Keratinocyte (primary cell): ENCODE results near the gene FBXO33. TPM values are rescaled to one million over a fixed set of nuclear protein-coding genes. Genes with fewer than 3 reads are reported as not detected.

Experiments used
- DNase-seq: peaks from one replicate; pipeline ENCODE4 v3.0.0-alpha.2; 2011; ENCODE audit warnings: low read depth, missing footprints, low spot score
- FAIRE-seq: peaks from 2 replicates; lab custom pipeline; 2011; peaks lifted over from hg19 to GRCh38; lab: Jason Lieb, UNC
- H2AFZ ChIP-seq: 2 replicates; pipeline ENCODE4 v1.6.0; 2012; ENCODE audit warnings: low read length, control low read depth, inconsistent platforms; ENCODE audit not compliant: control insufficient read depth
- H3K27ac ChIP-seq: 2 replicates; pipeline ENCODE4 v1.5.1; 2011; ENCODE audit warnings: low read length; ENCODE audit not compliant: control insufficient read depth, insufficient read depth
- H3K27me3 ChIP-seq: 3 replicates; pipeline ENCODE4 v1.6.0; 2011; ENCODE audit warnings: low read length; ENCODE audit not compliant: control insufficient read depth, insufficient read depth; ENCODE audit errors: extremely low read depth
- H3K36me3 ChIP-seq, 2 experiments: 2 replicates in 1 of 2; 3 replicates in 1 of 2; pipeline ENCODE4 v1.5.1; 2011; ENCODE audit warnings: low read length in 2 of 2, mild to moderate bottlenecking in 1 of 2; ENCODE audit not compliant: control insufficient read depth in 2 of 2, insufficient read depth in 2 of 2; ENCODE audit errors: extremely low read depth in 1 of 2
- H3K4me1 ChIP-seq: 3 replicates; pipeline ENCODE4 v1.5.1; 2011; ENCODE audit warnings: low read length; ENCODE audit not compliant: control insufficient read depth, insufficient read depth; ENCODE audit errors: extremely low read depth
- H3K4me2 ChIP-seq: 3 replicates; pipeline ENCODE4 v1.6.0; 2011; ENCODE audit warnings: low read depth, low read length; ENCODE audit not compliant: control insufficient read depth, insufficient read depth; ENCODE audit errors: extremely low read depth
- H3K4me3 ChIP-seq, 3 experiments: fragments of 200-600 bp in 1 of 3; sonication (generic) in 1 of 3; 2 replicates in 2 of 3; 3 replicates in 1 of 3; pipeline ENCODE4 v1.5.1; 2011 to 2016; ENCODE audit warnings: low read length in 3 of 3, mild to moderate bottlenecking in 3 of 3, control low read depth in 2 of 3, inconsistent platforms in 1 of 3, low read depth in 1 of 3, mixed read lengths in 1 of 3, mixed run types in 1 of 3, moderate library complexity in 1 of 3; ENCODE audit not compliant: control insufficient read depth in 2 of 3, insufficient read depth in 2 of 3; ENCODE audit errors: extremely low read depth in 1 of 3
- H3K79me2 ChIP-seq: 2 replicates; pipeline ENCODE4 v1.6.0; 2012; ENCODE audit warnings: low read length; ENCODE audit not compliant: control insufficient read depth, insufficient read depth
- H3K9ac ChIP-seq: 3 replicates; pipeline ENCODE4 v1.6.0; 2011; ENCODE audit warnings: low read length; ENCODE audit not compliant: control insufficient read depth, insufficient read depth; ENCODE audit errors: extremely low read depth
- H3K9me1 ChIP-seq: 3 replicates; pipeline ENCODE4 v1.6.0; 2011; ENCODE audit warnings: low read length; ENCODE audit not compliant: control insufficient read depth, insufficient read depth; ENCODE audit errors: extremely low read depth
- H3K9me3 ChIP-seq: 2 replicates; pipeline ENCODE4 v1.5.1; 2012; ENCODE audit warnings: low read depth, low read length; ENCODE audit not compliant: control insufficient read depth
- H4K20me1 ChIP-seq: 3 replicates; pipeline ENCODE4 v1.6.0; 2011; ENCODE audit warnings: low read length; ENCODE audit not compliant: control insufficient read depth, insufficient read depth; ENCODE audit errors: extremely low read depth
- CTCF ChIP-seq, 3 experiments: IDR thresholded peaks in 1 of 3; conservative IDR thresholded peaks in 1 of 3; optimal IDR thresholded peaks in 1 of 3; 2 replicates in 2 of 3; 3 replicates in 1 of 3; pipeline versions ENCODE3 to v1.5.1; 2011; ENCODE audit warnings: low read length in 3 of 3, mild to moderate bottlenecking in 3 of 3, moderate library complexity in 2 of 3, control low read depth in 1 of 3, inconsistent platforms in 1 of 3; ENCODE audit not compliant: insufficient read depth in 2 of 3; ENCODE audit errors: extremely low read depth in 1 of 3
- EZH2 ChIP-seq: IDR thresholded peaks from one replicate; pipeline ENCODE4 v1.6.1; 2012; ENCODE audit warnings: inconsistent platforms, mild to moderate bottlenecking, low read length, moderate library complexity
- dilution Hi-C: fragments of 300-500 bp; cut with MboI; formaldehyde crosslinking; loops from one replicate; pipeline ENCODE4 v1.7.0; 2020; ENCODE audit warnings: low sequenced_read_pairs; ENCODE audit not compliant: extremely low pct_ligation_motif_present
- polyA plus RNA-seq, 5 experiments: library from polyadenylated mRNA; depleted of rRNA in 3 of 5; stranded (reverse) in 3 of 5; stranded (forward) in 1 of 5; unstranded in 1 of 5; fragments of >200 nt; gene quantifications; 1 replicate in 1 of 5; 2 replicates in 3 of 5; 3 replicates in 1 of 5; pipeline versions ENCODE4 v1.2.1 to v1.2.3, GENCODE V29; 2011 to 2012; ENCODE audit warnings: missing spikeins in 2 of 5, low read depth in 1 of 5, low replicate concordance in 1 of 5

The FBXO33 gene
- polyA plus RNA-seq, 1 donor (not counting 4 experiments of a cell fraction or from before 2014, with no cell fraction given), result 12.0 TPM

DNA sequence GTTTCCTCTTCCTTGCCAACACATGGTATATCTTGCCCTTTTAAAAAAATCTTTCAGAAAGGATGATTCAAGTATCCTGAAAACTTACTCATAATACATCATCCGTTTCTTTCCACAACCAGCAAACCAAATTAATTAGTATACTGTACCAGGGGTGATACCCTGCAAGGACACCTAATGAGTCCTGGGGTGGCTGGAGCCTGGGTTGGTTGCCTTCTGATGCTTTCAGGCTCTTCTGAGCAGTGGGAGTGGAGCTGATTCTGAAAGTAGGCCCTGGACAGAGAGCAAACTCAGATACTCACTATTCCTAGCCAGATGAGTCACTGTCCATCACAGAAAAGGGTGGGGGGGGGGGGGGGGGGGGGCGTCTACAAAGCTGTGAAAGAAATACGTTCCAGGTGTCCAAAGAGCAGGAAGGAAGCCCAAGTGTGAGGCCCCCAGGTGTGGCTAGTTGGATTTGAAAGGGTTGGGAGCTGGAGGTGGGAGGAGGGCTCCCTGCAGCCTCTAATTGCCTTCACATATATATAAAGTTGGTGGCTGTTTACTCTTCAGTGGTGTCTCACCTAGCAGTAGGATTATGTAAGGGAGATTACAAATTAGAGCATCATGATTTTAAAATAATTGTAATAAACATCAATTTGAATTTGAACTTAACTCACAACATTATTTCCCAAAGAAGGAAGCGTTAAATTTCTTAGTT, 36.5 kb downstream of the FBXO33 start:
- H3K4me3 ChIP-seq, result no peak overlapping the region
- dilution Hi-C loops, result no loop called here
- no peak overlapping the region for H3K27ac ChIP-seq
- H3K27me3 ChIP-seq, result no peaks in the 10 kb centered on the region
- DNase-seq (no peak), FAIRE-seq (no peak)
- no peak overlapping the region for H2AFZ ChIP-seq
- no peak overlapping the region for H3K9ac ChIP-seq
- H3K79me2 ChIP-seq, result no peaks in the 10 kb centered on the region
- H3K9me3 ChIP-seq, result no peaks in the 10 kb centered on the region
- H3K36me3 ChIP-seq, result peaks cover 2 to 3% of the 10 kb centered on the region in 2 experiments
- H3K4me2 ChIP-seq, result no peak overlapping the region
- H4K20me1 ChIP-seq, result no peaks in the 10 kb centered on the region
- no peaks in the 10 kb centered on the region for H3K4me1 ChIP-seq
- H3K9me1 ChIP-seq, result no peaks in the 10 kb centered on the region
- TF ChIP-seq CTCF (optimal IDR thresholded peaks at IDR 0.05 in 1 of 3, IDR thresholded peaks at IDR 0.05 in 1 of 3, conservative IDR thresholded peaks at IDR 0.05 in 1 of 3; ENCODE audit: extremely low read depth in 1 of 3, insufficient read depth in 2 of 3, low read length in 3 of 3) (no peak), EZH2 (no peak)

GRCh38 chr14:39393289-39393688, 38.9 kb downstream of the FBXO33 start:
- no peak for FAIRE-seq
- dilution Hi-C loops, result no loop called here

More at GRCh38 chr14:39393289-39393688, 38.9 kb downstream of the FBXO33 start:
- Histone ChIP-seq H3K79me2 (no peaks in the 10 kb centered on the region), H3K9me3 (no peaks in the 10 kb centered on the region), H3K27me3 (no peaks in the 10 kb centered on the region), H3K4me1 (no peaks in the 10 kb centered on the region), H3K9me1 (no peaks in the 10 kb centered on the region), H3K27ac (no peak overlapping the region), H3K36me3 (peaks cover 2 to 3% of the 10 kb centered on the region in 2 experiments), H3K4me3 (no peak overlapping the region), H3K9ac (no peak overlapping the region), H2AFZ (no peak overlapping the region), H3K4me2 (no peak overlapping the region), H4K20me1 (no peaks in the 10 kb centered on the region)
- no peak for DNase-seq
- TF ChIP-seq CTCF (optimal IDR thresholded peaks at IDR 0.05 in 1 of 3, IDR thresholded peaks at IDR 0.05 in 1 of 3, conservative IDR thresholded peaks at IDR 0.05 in 1 of 3; ENCODE audit: extremely low read depth in 1 of 3, insufficient read depth in 2 of 3, low read length in 3 of 3), result no peak
